ENCODE data around the gene UGT3A2. TPM values are rescaled to one million over a fixed set of nuclear protein-coding genes. Genes with fewer than 3 reads are reported as not detected.
"Not testable (repeated sequence)": the region's sequence is repeated elsewhere in the genome, so short reads cannot be mapped to it uniquely, and the experiment has no call there.

UGT3A2 gene
- total RNA-seq, 1 donor from 2014 or later: not detected

DNA sequence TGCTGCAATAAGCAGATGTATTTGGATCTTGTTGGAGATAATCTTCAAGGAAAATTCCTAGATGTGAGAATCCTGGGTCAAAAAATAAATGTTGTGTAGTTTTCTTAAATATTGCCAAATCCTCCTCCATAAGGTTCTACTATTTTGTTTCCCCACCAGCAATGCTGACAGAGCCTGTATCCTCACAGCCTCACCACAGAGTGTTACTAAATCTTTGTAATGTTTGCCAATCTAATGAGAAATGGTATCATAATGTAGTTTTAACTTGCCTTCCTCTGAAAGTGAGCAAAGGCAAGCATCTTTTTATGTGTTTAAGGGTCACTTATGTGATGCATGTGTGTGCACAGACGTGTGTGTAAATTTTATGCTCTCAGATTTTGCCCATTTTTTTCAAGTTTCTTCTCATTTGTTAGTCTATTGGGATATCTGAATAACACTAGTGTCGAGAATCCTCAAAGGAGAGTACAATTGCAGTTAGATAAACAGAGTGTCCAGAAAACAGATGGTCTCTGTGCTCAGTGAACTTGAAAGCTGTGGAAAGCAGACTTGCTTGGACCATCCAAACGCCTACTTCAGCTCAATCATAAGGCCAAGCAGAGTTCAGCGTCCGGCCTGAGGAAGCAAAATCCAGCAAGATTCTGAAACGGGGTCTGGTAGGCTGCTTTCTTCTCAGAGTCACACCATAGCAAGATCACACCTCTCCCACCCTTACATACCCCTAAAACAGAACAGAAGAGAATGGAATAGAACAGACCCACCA lies 39.8 kb downstream of the UGT3A2 start:
- peaks cover 10% of the 10 kb centered on the region for H3K27me3 Mint-ChIP-seq (ENCODE audit: low read depth)
- TF ChIP-seq, protein P1, sequence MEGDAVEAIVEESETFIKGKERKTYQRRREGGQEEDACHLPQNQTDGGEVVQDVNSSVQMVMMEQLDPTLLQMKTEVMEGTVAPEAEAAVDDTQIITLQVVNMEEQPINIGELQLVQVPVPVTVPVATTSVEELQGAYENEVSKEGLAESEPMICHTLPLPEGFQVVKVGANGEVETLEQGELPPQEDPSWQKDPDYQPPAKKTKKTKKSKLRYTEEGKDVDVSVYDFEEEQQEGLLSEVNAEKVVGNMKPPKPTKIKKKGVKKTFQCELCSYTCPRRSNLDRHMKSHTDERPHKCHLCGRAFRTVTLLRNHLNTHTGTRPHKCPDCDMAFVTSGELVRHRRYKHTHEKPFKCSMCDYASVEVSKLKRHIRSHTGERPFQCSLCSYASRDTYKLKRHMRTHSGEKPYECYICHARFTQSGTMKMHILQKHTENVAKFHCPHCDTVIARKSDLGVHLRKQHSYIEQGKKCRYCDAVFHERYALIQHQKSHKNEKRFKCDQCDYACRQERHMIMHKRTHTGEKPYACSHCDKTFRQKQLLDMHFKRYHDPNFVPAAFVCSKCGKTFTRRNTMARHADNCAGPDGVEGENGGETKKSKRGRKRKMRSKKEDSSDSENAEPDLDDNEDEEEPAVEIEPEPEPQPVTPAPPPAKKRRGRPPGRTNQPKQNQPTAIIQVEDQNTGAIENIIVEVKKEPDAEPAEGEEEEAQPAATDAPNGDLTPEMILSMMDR (IDR thresholded peaks at IDR 0.05): no peak
- DNase-seq (ENCODE audit: low spot score): no peak
- H3K9me3 Mint-ChIP-seq (ENCODE audit: low read depth): peaks cover 24% of the 10 kb centered on the region
- H3K4me1 Mint-ChIP-seq (ENCODE audit: low read depth): no peaks in the 10 kb centered on the region
- H3K4me3 Mint-ChIP-seq (ENCODE audit: unreplicated experiment): no peak overlapping the region
- H3K27ac Mint-ChIP-seq (ENCODE audit: unreplicated experiment): no peak overlapping the region
- no peaks in the 10 kb centered on the region for H3K36me3 Mint-ChIP-seq (ENCODE audit: low read depth)

DNA sequence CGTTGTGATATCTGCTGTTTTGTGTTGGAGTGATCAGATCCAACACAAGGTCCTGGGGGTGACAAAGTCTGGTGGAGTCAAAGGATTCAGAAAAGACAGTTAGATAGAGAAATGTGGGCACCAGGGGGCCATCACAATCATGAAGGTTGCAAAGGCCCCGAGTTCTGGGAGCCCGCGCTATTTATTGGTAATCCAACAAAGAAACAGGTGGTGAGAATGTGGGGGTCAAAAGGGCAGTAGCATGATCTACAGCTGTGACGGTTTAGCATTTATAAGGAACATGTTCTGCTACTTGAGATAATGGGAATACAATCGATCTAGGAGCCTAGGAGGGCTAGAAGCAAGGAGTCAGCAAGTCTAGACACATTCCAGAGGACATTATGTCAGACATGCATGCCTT lies 44.4 kb downstream of the UGT3A2 start:
- not testable (repeated sequence) for H3K27ac Mint-ChIP-seq (ENCODE audit: unreplicated experiment); H3K4me3 Mint-ChIP-seq (ENCODE audit: unreplicated experiment); H3K4me1 Mint-ChIP-seq (ENCODE audit: low read depth); DNase-seq (ENCODE audit: low spot score); H3K36me3 Mint-ChIP-seq (ENCODE audit: low read depth)
- Mint-ChIP-seq H3K27me3 (ENCODE audit: low read depth) (peaks cover 17% of the 10 kb centered on the region), H3K9me3 (ENCODE audit: low read depth) (peaks cover 32% of the 10 kb centered on the region)

DNA sequence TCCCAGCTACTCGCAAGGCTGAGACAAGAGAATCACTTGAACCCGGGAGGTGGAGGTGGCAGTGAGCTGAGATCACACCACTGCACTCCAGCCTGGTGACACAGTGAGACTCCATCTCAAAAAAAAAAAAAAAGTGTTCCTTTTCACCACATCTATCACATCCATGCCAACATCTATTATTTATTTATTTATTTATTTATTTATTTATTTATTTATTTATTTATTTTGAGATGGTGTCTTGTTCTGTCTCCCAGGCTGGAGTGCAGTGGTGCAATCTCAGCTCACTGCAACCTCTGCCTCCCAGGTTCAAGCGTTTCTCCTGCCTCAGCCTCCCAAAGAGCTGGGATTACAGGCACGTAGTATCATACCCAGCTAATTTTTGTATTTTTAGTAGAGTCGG lies 47.1 kb downstream of the UGT3A2 start:
- H3K27ac Mint-ChIP-seq (ENCODE audit: unreplicated experiment); H3K4me1 Mint-ChIP-seq (ENCODE audit: low read depth); H3K36me3 Mint-ChIP-seq (ENCODE audit: low read depth); H3K4me3 Mint-ChIP-seq (ENCODE audit: unreplicated experiment); DNase-seq (ENCODE audit: low spot score): not testable (repeated sequence)
- H3K9me3 Mint-ChIP-seq (ENCODE audit: low read depth): peaks cover 33% of the 10 kb centered on the region
- H3K27me3 Mint-ChIP-seq (ENCODE audit: low read depth): peaks cover 10% of the 10 kb centered on the region

DNA sequence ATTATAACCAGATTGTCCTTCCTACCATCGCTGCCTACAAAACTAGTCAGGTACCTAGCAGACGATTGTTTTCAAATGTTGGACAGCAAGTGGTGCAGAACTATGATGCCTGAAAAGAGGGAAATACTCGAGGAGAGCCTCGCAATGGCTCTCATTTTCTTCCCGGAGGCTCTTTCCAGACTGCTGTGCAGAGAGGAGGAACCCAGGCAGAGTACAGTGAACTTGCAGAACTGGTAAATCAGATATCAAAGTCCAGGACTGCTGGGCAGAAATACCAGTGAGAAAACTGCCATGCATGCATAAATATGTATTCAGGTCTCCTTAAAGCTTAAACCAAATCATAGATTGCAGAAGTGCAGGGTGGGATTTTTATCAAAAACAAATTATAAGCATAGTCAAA lies 49.1 kb downstream of the UGT3A2 start:
- Mint-ChIP-seq H3K4me1 (ENCODE audit: low read depth) (no peaks in the 10 kb centered on the region), H3K27me3 (ENCODE audit: low read depth) (peaks cover 7% of the 10 kb centered on the region), H3K9me3 (ENCODE audit: low read depth) (peaks cover 34% of the 10 kb centered on the region), H3K4me3 (ENCODE audit: unreplicated experiment) (no peak overlapping the region), H3K36me3 (ENCODE audit: low read depth) (peaks cover 1% of the 10 kb centered on the region), H3K27ac (ENCODE audit: unreplicated experiment) (no peak overlapping the region)
- no peak for DNase-seq (ENCODE audit: low spot score)
- TF ChIP-seq, protein P1 (IDR thresholded peaks at IDR 0.05): no peak

DNA sequence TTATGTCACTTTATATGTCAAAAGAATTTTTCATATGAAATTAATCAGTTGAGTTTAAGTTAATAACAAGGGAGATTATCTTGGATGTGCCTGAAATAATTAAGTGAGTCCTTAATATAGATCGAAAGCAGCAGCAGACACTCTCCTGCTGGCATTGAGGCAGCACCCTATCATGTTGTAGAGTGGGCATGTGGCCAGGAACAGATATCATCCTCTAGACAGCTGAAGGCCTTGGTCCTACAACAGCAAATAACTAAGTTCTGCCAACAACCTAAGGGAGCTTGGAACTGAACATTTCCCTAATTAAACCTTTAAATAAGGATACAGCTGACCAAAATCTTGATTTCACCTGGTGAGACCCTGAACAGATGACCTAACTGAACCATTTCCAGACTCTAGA lies 49.7 kb downstream of the UGT3A2 start:
- Mint-ChIP-seq H3K9me3 (ENCODE audit: low read depth) (peaks cover 34% of the 10 kb centered on the region), H3K4me1 (ENCODE audit: low read depth) (no peaks in the 10 kb centered on the region), H3K4me3 (ENCODE audit: unreplicated experiment) (no peak overlapping the region), H3K27me3 (ENCODE audit: low read depth) (peaks cover 7% of the 10 kb centered on the region), H3K27ac (ENCODE audit: unreplicated experiment) (no peak overlapping the region), H3K36me3 (ENCODE audit: low read depth) (peaks cover 1% of the 10 kb centered on the region)
- DNase-seq (ENCODE audit: low spot score): no peak
- TF ChIP-seq, protein P1 (IDR thresholded peaks at IDR 0.05): no peak

DNA sequence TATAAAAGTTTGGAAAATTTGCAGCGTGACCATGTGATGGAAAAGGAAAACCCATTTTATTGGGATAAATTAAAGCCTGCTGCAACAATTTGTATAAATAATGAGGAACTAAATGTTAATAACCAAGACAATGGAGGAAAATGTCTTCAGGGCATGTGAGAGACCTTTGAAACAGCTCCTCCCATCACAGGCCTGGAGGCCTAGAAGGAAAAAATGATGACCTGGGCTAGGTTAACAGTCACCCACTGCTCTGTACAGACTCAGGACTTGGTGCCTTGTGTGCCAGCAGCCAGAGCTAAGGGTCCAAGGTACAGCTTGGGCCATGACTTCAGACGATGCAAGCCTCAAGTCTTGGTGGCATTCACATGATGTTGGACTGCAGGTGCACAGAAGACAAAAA lies 53.5 kb downstream of the UGT3A2 start:
- TF ChIP-seq, protein P1 (IDR thresholded peaks at IDR 0.05): no peak
- Mint-ChIP-seq H3K4me3 (ENCODE audit: unreplicated experiment) (no peak overlapping the region), H3K9me3 (ENCODE audit: low read depth) (peaks cover 28% of the 10 kb centered on the region), H3K36me3 (ENCODE audit: low read depth) (no peaks in the 10 kb centered on the region), H3K4me1 (ENCODE audit: low read depth) (no peaks in the 10 kb centered on the region), H3K27me3 (ENCODE audit: low read depth) (no peaks in the 10 kb centered on the region), H3K27ac (ENCODE audit: unreplicated experiment) (no peak overlapping the region)
- no peak for DNase-seq (ENCODE audit: low spot score)

All from chondrocyte (in vitro differentiated cells).